Esophagus squamous epithelium (tissue), 5 donors: ENCODE measurements around the gene PKMYT1. TPM values are rescaled to one million over a fixed set of nuclear protein-coding genes. Genes with fewer than 3 reads are reported as not detected.
"Not testable (repeated sequence)": the region's sequence is repeated elsewhere in the genome, so short reads cannot be mapped to it uniquely, and the experiment has no call there.

Source experiments
- DNase-seq: peaks from one replicate; lab custom pipeline; 2025; lab: John Stamatoyannopoulos, UW
- H3K27ac ChIP-seq, 4 donors: fragments of 200-600 bp; sonication (generic); one replicate each; pipeline ENCODE4 v1.5.1; 2016 to 2019; ENCODE audit warnings: mild to moderate bottlenecking in 1 of 4
- H3K27me3 ChIP-seq, 4 donors: fragments of 200-600 bp; sonication (generic); 1 replicate in 3 of 4; 2 replicates in 1 of 4; pipeline versions ENCODE4 v1.5.1 to v1.6.0; 2017 to 2021; ENCODE audit warnings: antibody characterized with exemption in 1 of 4
- H3K36me3 ChIP-seq, 3 donors: fragments of 200-600 bp; sonication (generic); one replicate each; pipeline ENCODE4 v1.5.1; 2016 to 2019
- H3K4me1 ChIP-seq, 3 donors: fragments of 200-600 bp; sonication (generic); one replicate each; pipeline ENCODE4 v1.5.1; 2017 to 2019
- H3K4me3 ChIP-seq, 4 donors: fragments of 200-600 bp; sonication (generic); 1 replicate in 3 of 4; 2 replicates in 1 of 4; pipeline ENCODE4 v1.5.1; 2016 to 2019; ENCODE audit warnings: mild to moderate bottlenecking in 2 of 4, moderate library complexity in 1 of 4
- H3K9me3 ChIP-seq, 3 donors: fragments of 200-600 bp; sonication (generic); one replicate each; pipeline ENCODE4 v1.5.1; 2016 to 2019
- POLR2A ChIP-seq, 4 donors: fragments of 450-650 bp; IDR thresholded peaks; one replicate each; pipeline ENCODE4 v1.6.1; 2017; ENCODE audit warnings: antibody characterized with exemption in 4 of 4, mild to moderate bottlenecking in 4 of 4, moderate library complexity in 3 of 4
- WGBS, 2 donors: methylation state at CpG; one replicate each; pipeline ENCODE4 v1.1.5; 2018; 5-methylcytosine and 5-hydroxymethylcytosine counted together
- intact Hi-C: fragments of 100-400 bp; cut with DNase I; formaldehyde crosslinking; loops from one replicate; pipeline ENCODE4 v1.15.0; 2022
- total RNA-seq, 4 donors: library from RNA; depleted of rRNA; stranded (reverse); fragments of >200 nt; gene quantifications; one replicate each; pipeline ENCODE4 v1.1.0, GENCODE V29; 2016
- TF ChIP-seq, protein P1 (sequence below), 6 experiments: fragments of 450-650 bp in 4 of 6; fragments of 200-600 bp in 2 of 6; sonication (generic) in 2 of 6; IDR thresholded peaks; one replicate each; pipeline ENCODE4 v1.5.1; 2016 to 2019; ENCODE audit warnings: antibody characterized with exemption in 6 of 6, mild to moderate bottlenecking in 4 of 6, moderate library complexity in 4 of 6
- donor health status: DM: yes; HTN: yes; CAD: no.

The PKMYT1 gene
- total RNA-seq, 4 donors from 2014 or later = 4.2 to 33.1 (median 13.0) TPM

DNA sequence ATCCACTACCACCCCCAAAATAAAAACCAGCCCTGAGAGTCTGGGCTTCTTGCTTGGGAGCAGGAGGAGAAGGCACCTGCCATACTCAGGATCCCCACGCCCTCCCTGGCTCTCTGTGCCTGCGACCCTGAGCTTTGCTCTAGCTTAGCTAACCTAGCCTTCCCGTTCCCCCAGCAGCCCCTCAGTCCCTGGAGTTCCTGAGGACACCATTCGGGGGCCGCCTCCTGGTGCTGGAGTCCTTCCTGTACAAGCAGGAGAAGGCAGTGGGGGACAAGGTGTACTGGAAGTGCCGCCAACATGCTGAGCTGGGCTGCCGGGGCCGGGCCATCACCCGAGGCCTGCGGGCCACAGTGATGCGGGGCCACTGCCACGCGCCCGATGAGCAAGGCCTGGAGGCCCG, 50.0 kb downstream of the PKMYT1 start:
- Histone ChIP-seq H3K27me3 (no peaks in the 10 kb centered on the region), H3K4me1 (peaks cover 0 to 17% (median 5%) of the 10 kb centered on the region in 3 donors), H3K9me3 (no peaks in the 10 kb centered on the region), H3K4me3 (no peak overlapping the region), H3K27ac (no peak overlapping the region), H3K36me3 (peaks cover 19 to 57% (median 35%) of the 10 kb centered on the region in 3 donors)
- TF ChIP-seq, protein P1, sequence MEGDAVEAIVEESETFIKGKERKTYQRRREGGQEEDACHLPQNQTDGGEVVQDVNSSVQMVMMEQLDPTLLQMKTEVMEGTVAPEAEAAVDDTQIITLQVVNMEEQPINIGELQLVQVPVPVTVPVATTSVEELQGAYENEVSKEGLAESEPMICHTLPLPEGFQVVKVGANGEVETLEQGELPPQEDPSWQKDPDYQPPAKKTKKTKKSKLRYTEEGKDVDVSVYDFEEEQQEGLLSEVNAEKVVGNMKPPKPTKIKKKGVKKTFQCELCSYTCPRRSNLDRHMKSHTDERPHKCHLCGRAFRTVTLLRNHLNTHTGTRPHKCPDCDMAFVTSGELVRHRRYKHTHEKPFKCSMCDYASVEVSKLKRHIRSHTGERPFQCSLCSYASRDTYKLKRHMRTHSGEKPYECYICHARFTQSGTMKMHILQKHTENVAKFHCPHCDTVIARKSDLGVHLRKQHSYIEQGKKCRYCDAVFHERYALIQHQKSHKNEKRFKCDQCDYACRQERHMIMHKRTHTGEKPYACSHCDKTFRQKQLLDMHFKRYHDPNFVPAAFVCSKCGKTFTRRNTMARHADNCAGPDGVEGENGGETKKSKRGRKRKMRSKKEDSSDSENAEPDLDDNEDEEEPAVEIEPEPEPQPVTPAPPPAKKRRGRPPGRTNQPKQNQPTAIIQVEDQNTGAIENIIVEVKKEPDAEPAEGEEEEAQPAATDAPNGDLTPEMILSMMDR (IDR thresholded peaks at IDR 0.05) = no peak
- no peak for TF ChIP-seq POLR2A (IDR thresholded peaks at IDR 0.05)
- intact Hi-C loops = no loop called here
- WGBS, 2 donors = 80 to 83% methylated on average over 1 to 2 of the region's 15 CpGs
- no peak for DNase-seq

DNA sequence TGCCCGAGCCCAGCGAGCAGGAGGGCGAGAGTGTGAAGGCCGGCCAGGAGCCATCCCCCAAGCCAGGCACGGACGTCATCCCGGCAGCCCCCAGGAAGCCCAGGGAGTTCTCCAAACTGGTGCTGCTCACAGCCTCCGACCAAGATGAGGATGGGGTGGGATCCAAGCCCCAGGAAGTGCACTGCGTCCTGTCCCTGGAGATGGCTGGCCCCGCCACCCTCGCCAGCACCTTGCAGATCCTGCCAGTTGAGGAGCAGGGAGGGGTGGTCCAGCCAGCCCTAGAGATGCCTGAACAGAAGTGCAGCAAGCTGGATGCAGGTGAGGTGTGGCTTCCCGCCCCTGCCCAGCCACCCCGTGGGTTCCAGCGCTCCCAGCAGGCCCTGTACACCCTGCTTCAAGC, 50.6 kb downstream of the PKMYT1 start:
- no peak for TF ChIP-seq POLR2A (IDR thresholded peaks at IDR 0.05)
- TF ChIP-seq, protein P1 (IDR thresholded peaks at IDR 0.05) = no peak
- Histone ChIP-seq H3K27ac (no peak overlapping the region), H3K4me3 (no peak overlapping the region), H3K4me1 (peaks cover 0 to 23% (median 10%) of the 10 kb centered on the region in 3 donors), H3K36me3 (peaks cover 17 to 52% (median 35%) of the 10 kb centered on the region in 3 donors), H3K27me3 (no peaks in the 10 kb centered on the region), H3K9me3 (no peaks in the 10 kb centered on the region)
- intact Hi-C loops = no loop called here
- no CpG with 5 or more reads among the region's 14 CpGs for WGBS, 2 donors
- no peak for DNase-seq

DNA sequence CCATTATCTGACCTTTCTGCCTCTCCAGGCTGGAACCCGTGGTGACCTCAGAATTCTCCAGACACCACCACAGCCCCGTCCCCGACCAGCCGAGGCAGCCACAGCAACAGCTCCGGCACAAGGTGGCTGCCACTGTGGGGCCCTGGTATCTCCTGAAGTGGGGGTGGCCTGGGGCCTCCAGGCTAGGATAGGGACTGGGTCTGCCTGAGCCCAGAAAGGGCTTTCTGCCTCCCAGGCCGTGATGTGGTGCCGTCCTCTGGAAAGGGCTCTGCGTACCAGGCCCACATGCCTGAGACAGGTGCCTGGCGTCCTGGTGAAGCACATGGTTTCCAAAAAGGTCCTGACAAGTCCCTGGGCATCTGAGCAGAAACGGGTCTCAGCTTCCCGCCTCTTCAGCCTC, 51.5 kb downstream of the PKMYT1 start:
- Histone ChIP-seq H3K27ac (no peak overlapping the region), H3K27me3 (no peaks in the 10 kb centered on the region), H3K4me1 (peaks cover 0 to 30% (median 14%) of the 10 kb centered on the region in 3 donors), H3K9me3 (no peaks in the 10 kb centered on the region), H3K4me3 (no peak overlapping the region), H3K36me3 (peaks cover 12 to 43% (median 31%) of the 10 kb centered on the region in 3 donors)
- WGBS, 2 donors = 60 to 81% methylated on average over 2 to 4 of the region's 11 CpGs
- DNase-seq = no peak
- TF ChIP-seq POLR2A (IDR thresholded peaks at IDR 0.05) = no peak
- TF ChIP-seq, protein P1 (IDR thresholded peaks at IDR 0.05) = no peak
- intact Hi-C loops = no loop called here

DNA sequence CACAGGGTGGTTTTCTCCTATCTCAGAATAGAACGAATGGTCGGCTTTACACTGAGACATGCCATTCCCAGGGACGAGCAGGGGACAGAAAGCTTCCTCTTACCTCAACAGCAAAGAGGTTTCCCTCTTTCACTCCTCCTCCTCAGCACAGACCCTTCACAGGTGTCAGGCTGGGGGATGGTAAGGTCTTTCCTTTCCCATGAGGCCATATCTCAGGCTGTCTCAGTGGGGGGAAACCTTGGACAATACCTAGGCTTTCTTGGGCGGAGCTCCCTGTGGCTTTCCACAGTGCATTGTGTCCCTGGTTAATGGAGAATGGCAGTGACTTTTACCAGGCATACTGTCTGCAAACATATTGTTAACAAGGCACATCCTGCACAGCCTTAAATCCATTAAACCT, 52.1 kb downstream of the PKMYT1 start:
- H3K27me3 ChIP-seq, H3K27ac ChIP-seq, H3K9me3 ChIP-seq, H3K4me3 ChIP-seq, intact Hi-C loops, DNase-seq: not testable (repeated sequence)
- 77 to 88% methylated on average over 3 to 4 of the region's 4 CpGs for WGBS, 2 donors
- H3K36me3 ChIP-seq = peaks cover 6 to 41% (median 25%) of the 10 kb centered on the region in 3 donors
- H3K4me1 ChIP-seq = peaks cover 0 to 30% (median 14%) of the 10 kb centered on the region in 3 donors

DNA sequence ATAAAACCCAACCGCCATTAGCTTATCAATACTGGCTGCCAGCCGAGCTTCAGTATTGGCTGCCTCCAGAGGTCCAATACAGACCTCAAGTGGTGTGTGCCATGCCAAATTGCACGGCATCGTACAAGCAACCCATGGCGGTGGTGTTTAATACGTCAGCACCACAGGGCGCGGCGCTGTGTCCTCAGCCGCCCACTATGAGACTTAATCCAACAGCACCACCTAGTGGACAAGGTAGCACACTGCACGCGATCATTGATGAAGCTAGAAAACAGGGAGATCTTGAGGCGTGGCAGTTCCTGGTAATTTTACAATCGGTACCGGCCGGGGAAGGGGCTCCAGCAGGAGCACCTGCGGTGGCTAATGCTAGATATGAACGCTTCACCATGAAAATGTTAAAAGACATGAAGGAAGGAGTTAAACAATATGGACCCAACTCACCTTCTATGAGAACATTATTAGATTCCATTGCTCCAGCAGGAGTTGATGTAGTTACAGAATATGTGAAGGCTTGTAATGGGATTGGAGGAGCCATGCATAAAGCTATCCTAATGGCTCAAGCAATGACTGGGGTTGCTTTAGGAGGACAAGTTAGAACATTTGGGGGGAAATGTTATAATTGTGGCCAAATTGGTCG, 53.1 kb downstream of the PKMYT1 start:
- DNase-seq = peak; percentile 36
- no peaks in the 10 kb centered on the region for H3K27me3 ChIP-seq
- 6 to 7% methylated on average over 18 to 19 of the region's 19 CpGs for WGBS, 2 donors
- peak overlapping the region in 1 of 4 donors; percentile 44 for H3K4me3 ChIP-seq
- peaks cover 0 to 30% (median 14%) of the 10 kb centered on the region in 3 donors for H3K4me1 ChIP-seq
- TF ChIP-seq POLR2A (IDR thresholded peaks at IDR 0.05) = no peak
- TF ChIP-seq, protein P1 (IDR thresholded peaks at IDR 0.05) = peak; percentile 95 to 99 (median 98)
- intact Hi-C loops = no loop called here
- no peaks in the 10 kb centered on the region for H3K9me3 ChIP-seq
- peaks cover 5 to 42% (median 23%) of the 10 kb centered on the region in 3 donors for H3K36me3 ChIP-seq
- H3K27ac ChIP-seq = peak overlapping the region in 2 of 4 donors; percentile 26 to 56
